ENCODE results near the gene KCNK10. TPM values are rescaled to one million over a fixed set of nuclear protein-coding genes. Genes with fewer than 3 reads are reported as not detected.

KCNK10 gene
- total and polyA plus RNA-seq, 2 of the 8 experiments (the other 6 are each of a cell fraction or from before 2014, with no cell fraction given): 0.45 to 0.63 TPM

- POLR2A ChIA-PET (ENCODE audit: partially characterized antibody): no interaction called here
- no peak overlapping the region for H3K27ac ChIP-seq (ENCODE audit: low read depth, low read length)
- no peaks in the 10 kb centered on the region for H4K20me1 ChIP-seq (replicated peaks in 1 of 2; ENCODE audit: control insufficient read depth in 1 of 2, insufficient read depth in 2 of 2, low read length in 2 of 2)
Observed at GRCh38 chr14:88305528-88306322, 17.3 kb downstream of the KCNK10 start.

More at GRCh38 chr14:88305528-88306322, 17.3 kb downstream of the KCNK10 start:
- no peaks in the 10 kb centered on the region for H3K79me2 ChIP-seq (ENCODE audit: control insufficient read depth in 1 of 2, insufficient read depth in 2 of 2, low read length in 2 of 2)
- no peak overlapping the region for H3K4me3 ChIP-seq (ENCODE audit: extremely low read depth in 1 of 4, insufficient read depth in 2 of 4, low read depth in 3 of 4, low read length in 4 of 4)
- no peak overlapping the region for H2AFZ ChIP-seq (ENCODE audit: low read length)
- no peak for DNase-seq (ENCODE audit: low read depth in 1 of 2, low spot score in 2 of 2)
- no peaks in the 10 kb centered on the region for H3K36me3 ChIP-seq (ENCODE audit: control insufficient read depth in 2 of 4, insufficient read depth in 4 of 4, low read length in 3 of 4)
- no peaks in the 10 kb centered on the region for H3K23me2 ChIP-seq (ENCODE audit: low read depth, low read length)
- H2BK20ac ChIP-seq (ENCODE audit: low read length): no peak overlapping the region
- no peak overlapping the region for H2AK5ac ChIP-seq (ENCODE audit: low read depth, low read length)
- no peak overlapping the region for H3K56ac ChIP-seq (replicated peaks; ENCODE audit: insufficient read length, low read depth, low read length)
- H3K23ac ChIP-seq (ENCODE audit: insufficient read length): no peak overlapping the region
- no peak overlapping the region for H3K4ac ChIP-seq (replicated peaks; ENCODE audit: insufficient read length, low read depth, low read length)
- H3K9ac ChIP-seq (replicated peaks in 1 of 4; ENCODE audit: extremely low read depth in 1 of 4, low read depth in 3 of 4, low read length in 3 of 4): no peak overlapping the region
- no peaks in the 10 kb centered on the region for H3K79me1 ChIP-seq (ENCODE audit: low read depth, low read length)
- H3K4me1 ChIP-seq (replicated peaks in 1 of 4; ENCODE audit: control insufficient read depth in 3 of 4, insufficient read depth in 4 of 4, low read length in 3 of 4): 0 out of 7 replicates have a peak, but pooled peaks cover 0 to 1% (median 0%) of the 10 kb centered on the region in 4 experiments
- no peak overlapping the region for H2BK5ac ChIP-seq (ENCODE audit: low read depth, low read length)
- 87% methylated on average over 6 of the region's 6 CpGs; no CpG with 5 or more reads in 1 of the 2 experiments for WGBS, 2 experiments (ENCODE audit: extremely low coverage in 1 of 2, insufficient coverage in 1 of 2, insufficient read length in 1 of 2, insufficient replicate concordance in 2 of 2, low coverage in 1 of 2, low lambda C conversion rate in 2 of 2, missing lambda C conversion rate in 1 of 2)
- no peaks in the 10 kb centered on the region for H3K9me3 ChIP-seq (ENCODE audit: insufficient read depth in 2 of 2, low read depth in 1 of 2, low read length in 1 of 2)
- H3K27me3 ChIP-seq (replicated peaks in 1 of 4; ENCODE audit: control insufficient read depth in 3 of 4, extremely low read depth in 1 of 4, insufficient read depth in 3 of 4, low read length in 3 of 4): no peaks in the 10 kb centered on the region
- H4K91ac ChIP-seq (replicated peaks; ENCODE audit: insufficient read length, low read length): no peak overlapping the region
- H3K18ac ChIP-seq (ENCODE audit: extremely low read depth, low read length): no peak overlapping the region
- H4K5ac ChIP-seq (ENCODE audit: insufficient read length, low read depth, low read length): no peak overlapping the region
- FAIRE-seq: no peak
- H3K4me2 ChIP-seq (ENCODE audit: insufficient read depth in 1 of 2, low read depth in 2 of 2, low read length in 2 of 2): no peak overlapping the region
- H2BK12ac ChIP-seq (ENCODE audit: low read depth, low read length): no peak overlapping the region
- TF ChIP-seq EP300 (IDR thresholded peaks at IDR 0.05; ENCODE audit: borderline replicate concordance in 1 of 2, low read depth in 2 of 2, low read length in 2 of 2): no peak
- 0 out of 2 replicates have a peak overlapping the region, but pooled peaks have one; percentile 40 for H2BK15ac ChIP-seq (ENCODE audit: low read length)
- no peak overlapping the region for H3K14ac ChIP-seq (ENCODE audit: insufficient read length)
- CTCF ChIA-PET (ENCODE audit: partially characterized antibody): interaction anchor here (0.7 to 1.8 kb wide), 2 partner anchors 72 to 116 kb away, joined by 3 to 6 read pairs; no protein-coding TSS in a partner anchor
- no peak overlapping the region for H4K8ac ChIP-seq (ENCODE audit: extremely low read depth, insufficient read depth, low read length)
- no peak overlapping the region for H2BK120ac ChIP-seq (replicated peaks; ENCODE audit: low read depth, low read length)

Measured in H1 (cell line).